Measurements from ENCODE around the gene CDON.

CDON gene

GRCh38 chr11:126007238-126007637 lies 55.4 kb downstream of the CDON start:
- TF ChIP-seq CTCF (IDR thresholded peaks at IDR 0.05; ENCODE audit: unreplicated experiment in 3 of 3), result no peak
- Mint-ChIP-seq H3K4me1 (peaks cover 36% of the 10 kb centered on the region), H3K9me3 (no peaks in the 10 kb centered on the region), H3K4me3 (no peak overlapping the region), H3K36me3 (ENCODE audit: low read depth) (peaks cover 69% of the 10 kb centered on the region), H3K27me3 (ENCODE audit: low read depth) (no peaks in the 10 kb centered on the region), H3K27ac (peak overlapping the region; percentile 49 to 72 (median 51))

GRCh38 chr11:126006068-126006467 lies 56.6 kb downstream of the CDON start:
- peaks cover 69% of the 10 kb centered on the region for H3K36me3 Mint-ChIP-seq (ENCODE audit: low read depth)
- H3K4me3 Mint-ChIP-seq, result no peak overlapping the region
- peaks cover 26% of the 10 kb centered on the region for H3K4me1 Mint-ChIP-seq
- no peak for TF ChIP-seq CTCF (IDR thresholded peaks at IDR 0.05; ENCODE audit: unreplicated experiment in 3 of 3)
- H3K27ac Mint-ChIP-seq, result peak overlapping the region in 1 of 3 experiments; percentile 72
- H3K9me3 Mint-ChIP-seq, result no peaks in the 10 kb centered on the region
- no peaks in the 10 kb centered on the region for H3K27me3 Mint-ChIP-seq (ENCODE audit: low read depth)

- Mint-ChIP-seq H3K4me3 (no peak overlapping the region), H3K4me1 (peaks cover 7% of the 10 kb centered on the region), H3K9me3 (no peaks in the 10 kb centered on the region), H3K27me3 (ENCODE audit: low read depth) (no peaks in the 10 kb centered on the region), H3K27ac (no peak overlapping the region), H3K36me3 (ENCODE audit: low read depth) (peaks cover 80% of the 10 kb centered on the region)
- TF ChIP-seq CTCF (IDR thresholded peaks at IDR 0.05; ENCODE audit: unreplicated experiment in 3 of 3), result no peak
Measured at GRCh38 chr11:126002181-126002580, 60.5 kb downstream of the CDON start.

GRCh38 chr11:125999234-125999880 lies 63.3 kb downstream of the CDON start:
- peaks cover 84% of the 10 kb centered on the region for H3K36me3 Mint-ChIP-seq (ENCODE audit: low read depth)
- peaks cover 14% of the 10 kb centered on the region for H3K4me1 Mint-ChIP-seq
- H3K27ac Mint-ChIP-seq, result peak overlapping the region in 1 of 3 experiments; percentile 1
- H3K4me3 Mint-ChIP-seq, result no peak overlapping the region
- TF ChIP-seq CTCF (IDR thresholded peaks at IDR 0.05; ENCODE audit: unreplicated experiment in 3 of 3), result no peak
- no peaks in the 10 kb centered on the region for H3K27me3 Mint-ChIP-seq (ENCODE audit: low read depth)
- H3K9me3 Mint-ChIP-seq, result no peaks in the 10 kb centered on the region

GRCh38 chr11:125998267-125998666 lies 64.4 kb downstream of the CDON start:
- H3K36me3 Mint-ChIP-seq (ENCODE audit: low read depth), result peaks cover 87% of the 10 kb centered on the region
- no peaks in the 10 kb centered on the region for H3K27me3 Mint-ChIP-seq (ENCODE audit: low read depth)
- no peak overlapping the region for H3K27ac Mint-ChIP-seq
- no peak overlapping the region for H3K4me3 Mint-ChIP-seq
- H3K9me3 Mint-ChIP-seq, result no peaks in the 10 kb centered on the region
- no peak for TF ChIP-seq CTCF (IDR thresholded peaks at IDR 0.05; ENCODE audit: unreplicated experiment in 3 of 3)
- peaks cover 21% of the 10 kb centered on the region for H3K4me1 Mint-ChIP-seq

GRCh38 chr11:125995313-125995712 lies 67.4 kb downstream of the CDON start:
- Mint-ChIP-seq H3K27ac (peak overlapping the region in 1 of 3 experiments; percentile 55), H3K4me1 (peaks cover 45% of the 10 kb centered on the region), H3K27me3 (ENCODE audit: low read depth) (no peaks in the 10 kb centered on the region), H3K4me3 (no peak overlapping the region), H3K36me3 (ENCODE audit: low read depth) (peaks cover 82% of the 10 kb centered on the region), H3K9me3 (no peaks in the 10 kb centered on the region)
- TF ChIP-seq CTCF (IDR thresholded peaks at IDR 0.05; ENCODE audit: unreplicated experiment in 3 of 3), result no peak

All from nephron (organoid).